ENCODE measurements around the gene TEX54. TPM values are rescaled to one million over a fixed set of nuclear protein-coding genes. Genes with fewer than 3 reads are reported as not detected.
"Not testable (repeated sequence)": the region's sequence is repeated elsewhere in the genome, so short reads cannot be mapped to it uniquely, and the experiment has no call there.

TEX54 gene
- total RNA-seq, 1 donor from 2014 or later, result not detected

DNA sequence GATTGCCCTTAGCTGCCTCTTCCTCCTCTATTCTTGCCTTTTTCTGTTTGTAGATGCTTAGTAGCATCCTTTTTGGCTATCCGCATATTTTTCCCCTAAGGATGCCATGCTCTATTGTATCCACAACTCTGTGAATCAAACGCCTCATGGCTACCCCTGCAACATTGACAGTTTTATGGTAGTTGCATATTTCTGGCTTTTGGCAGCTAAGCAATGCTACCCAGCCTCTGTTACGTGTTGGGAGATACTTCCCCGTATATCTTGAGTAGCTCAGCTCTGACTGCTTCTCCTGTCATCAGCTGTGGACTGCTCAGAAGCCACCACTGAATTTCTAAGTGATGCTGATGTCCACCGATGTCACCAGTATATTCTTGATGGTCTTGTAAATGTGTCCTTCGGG lies 33.0 kb upstream of the TEX54 start:
- TF ChIP-seq, protein P1, sequence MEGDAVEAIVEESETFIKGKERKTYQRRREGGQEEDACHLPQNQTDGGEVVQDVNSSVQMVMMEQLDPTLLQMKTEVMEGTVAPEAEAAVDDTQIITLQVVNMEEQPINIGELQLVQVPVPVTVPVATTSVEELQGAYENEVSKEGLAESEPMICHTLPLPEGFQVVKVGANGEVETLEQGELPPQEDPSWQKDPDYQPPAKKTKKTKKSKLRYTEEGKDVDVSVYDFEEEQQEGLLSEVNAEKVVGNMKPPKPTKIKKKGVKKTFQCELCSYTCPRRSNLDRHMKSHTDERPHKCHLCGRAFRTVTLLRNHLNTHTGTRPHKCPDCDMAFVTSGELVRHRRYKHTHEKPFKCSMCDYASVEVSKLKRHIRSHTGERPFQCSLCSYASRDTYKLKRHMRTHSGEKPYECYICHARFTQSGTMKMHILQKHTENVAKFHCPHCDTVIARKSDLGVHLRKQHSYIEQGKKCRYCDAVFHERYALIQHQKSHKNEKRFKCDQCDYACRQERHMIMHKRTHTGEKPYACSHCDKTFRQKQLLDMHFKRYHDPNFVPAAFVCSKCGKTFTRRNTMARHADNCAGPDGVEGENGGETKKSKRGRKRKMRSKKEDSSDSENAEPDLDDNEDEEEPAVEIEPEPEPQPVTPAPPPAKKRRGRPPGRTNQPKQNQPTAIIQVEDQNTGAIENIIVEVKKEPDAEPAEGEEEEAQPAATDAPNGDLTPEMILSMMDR (IDR thresholded peaks at IDR 0.05), result no peak
- intact Hi-C loops (cut with DNase I), result no loop called here
- Histone ChIP-seq H3K27me3 (no peaks in the 10 kb centered on the region), H3K9me3 (no peaks in the 10 kb centered on the region), H3K27ac (no peak overlapping the region), H3K4me3 (no peak overlapping the region), H3K36me3 (no peaks in the 10 kb centered on the region), H3K4me1 (no peaks in the 10 kb centered on the region)
- no peak for DNase-seq (ENCODE audit: low spot score in 2 of 2)

DNA sequence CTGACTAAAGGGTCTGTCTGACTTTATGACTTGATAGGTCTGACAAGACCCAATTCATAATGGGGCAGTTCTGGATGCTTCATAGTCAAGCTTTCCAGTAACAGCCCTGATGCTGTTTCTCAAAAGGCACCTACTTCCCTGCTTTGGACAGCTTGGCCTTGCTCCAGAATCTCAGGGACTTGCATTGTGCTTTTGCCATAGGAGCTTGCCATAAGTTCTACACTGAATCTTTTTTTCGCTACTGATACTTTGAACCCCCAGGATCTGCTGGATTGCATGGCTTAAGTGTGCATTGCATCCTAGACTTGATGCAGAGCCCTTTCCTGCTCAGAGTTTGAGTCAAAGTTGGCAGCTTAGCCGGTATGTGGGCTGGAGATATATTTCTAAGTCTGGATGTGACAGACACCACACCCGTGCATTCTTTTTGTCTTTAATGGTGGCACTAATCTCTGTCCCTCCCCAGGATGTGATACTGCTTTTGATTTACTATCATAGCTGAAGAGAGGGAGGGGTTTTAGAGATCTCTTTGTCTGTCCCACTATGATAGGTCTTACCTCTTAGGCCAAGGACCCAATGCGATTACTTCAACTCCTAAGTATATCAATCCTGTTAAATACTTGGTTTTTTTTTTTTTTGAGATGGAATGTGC lies 31.2 kb upstream of the TEX54 start:
- no peaks in the 10 kb centered on the region for H3K36me3 ChIP-seq
- no peak overlapping the region for H3K27ac ChIP-seq
- no peaks in the 10 kb centered on the region for H3K9me3 ChIP-seq
- H3K27me3 ChIP-seq, result no peaks in the 10 kb centered on the region
- intact Hi-C loops (cut with DNase I), result loop anchor here (5.0 kb wide), 1 partner anchor 92 kb away; the partner anchor contains the start of gene TAF6L
- no peaks in the 10 kb centered on the region for H3K4me1 ChIP-seq
- TF ChIP-seq, protein P1 (IDR thresholded peaks at IDR 0.05), result no peak
- DNase-seq (ENCODE audit: low spot score in 2 of 2), result no peak
- no peak overlapping the region for H3K4me3 ChIP-seq

DNA sequence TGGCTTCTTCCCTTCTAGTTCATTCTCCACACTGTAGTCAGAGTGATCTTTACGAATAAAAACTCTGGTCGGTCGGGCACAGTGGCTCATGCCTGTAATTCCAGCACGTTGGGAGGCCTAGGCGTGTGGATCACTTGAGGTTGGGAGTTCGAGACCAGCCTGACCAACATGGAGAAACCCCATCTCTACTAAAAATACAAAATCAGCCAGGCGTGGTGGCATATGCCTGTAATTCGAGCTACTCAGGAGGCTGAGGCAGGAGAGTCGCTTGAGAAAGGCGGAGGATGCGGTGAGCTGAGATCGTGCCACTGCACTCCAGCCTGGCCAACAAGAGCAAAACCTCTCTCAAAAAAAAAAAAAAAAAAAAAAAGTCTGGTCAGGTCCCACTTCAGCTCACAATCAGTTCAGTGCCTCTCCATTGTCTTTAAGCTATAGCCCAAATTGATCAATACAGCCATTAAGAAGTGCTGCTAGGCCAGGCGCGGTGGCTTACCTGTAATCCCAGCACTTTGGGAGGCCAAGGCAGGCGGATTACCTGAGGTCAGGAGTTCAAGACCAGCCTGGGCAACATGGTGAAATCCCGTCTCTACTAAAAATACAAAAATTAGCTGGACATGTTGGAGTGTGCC lies 29.0 kb upstream of the TEX54 start:
- H3K27ac ChIP-seq; H3K36me3 ChIP-seq; DNase-seq (ENCODE audit: low spot score in 2 of 2); H3K4me3 ChIP-seq; H3K4me1 ChIP-seq; H3K27me3 ChIP-seq; H3K9me3 ChIP-seq: not testable (repeated sequence)
- intact Hi-C loops (cut with DNase I), result loop anchor here (1.0 to 5.0 kb wide), 3 partner anchors 19 to 89 kb away; partner anchors contain the start of genes SLC3A2 and TAF6L

DNA sequence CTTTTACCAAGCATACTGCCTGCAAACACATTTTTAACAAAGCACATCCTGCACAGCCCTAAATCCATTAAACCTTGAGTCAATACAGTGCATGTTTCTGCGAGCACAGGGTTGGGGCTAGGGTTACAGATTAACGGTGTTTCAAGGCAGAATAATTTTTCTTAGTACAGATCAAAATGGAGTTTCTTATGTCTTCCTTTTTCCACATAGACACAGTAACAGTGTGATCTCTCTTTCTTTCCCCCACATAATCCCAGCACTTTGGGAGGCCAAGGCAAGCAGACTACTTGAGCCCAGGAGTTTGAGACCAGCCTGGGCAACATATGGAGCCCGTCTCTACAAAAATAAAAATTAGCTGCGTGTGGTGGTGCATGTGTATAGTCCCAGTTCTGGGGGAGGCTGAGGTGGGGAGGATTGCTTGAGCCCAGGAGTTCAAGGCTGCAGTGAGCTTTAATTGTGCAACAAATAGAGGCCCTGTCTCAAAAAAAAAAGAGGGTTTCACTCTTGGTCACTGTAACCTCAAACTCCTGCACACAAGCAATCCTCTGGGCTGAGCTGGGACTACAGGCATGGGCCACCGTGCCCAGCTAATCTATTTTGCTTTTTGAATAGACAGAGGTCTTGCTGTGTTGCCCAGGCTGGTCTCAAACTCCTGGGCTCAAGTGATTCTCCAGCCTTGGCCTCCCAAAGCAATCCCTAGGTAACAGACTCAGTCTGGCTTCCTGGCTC lies 28.4 kb upstream of the TEX54 start:
- Histone ChIP-seq H3K4me1 (no peaks in the 10 kb centered on the region), H3K27me3 (no peaks in the 10 kb centered on the region), H3K9me3 (no peaks in the 10 kb centered on the region), H3K27ac (no peak overlapping the region), H3K36me3 (no peaks in the 10 kb centered on the region), H3K4me3 (no peak overlapping the region)
- TF ChIP-seq, protein P1 (IDR thresholded peaks at IDR 0.05), result no peak
- DNase-seq (ENCODE audit: low spot score in 2 of 2), result no peak
- intact Hi-C loops (cut with DNase I), result loop anchor here (5.0 kb wide), 1 partner anchor 89 kb away; the partner anchor contains the start of gene TAF6L

DNA sequence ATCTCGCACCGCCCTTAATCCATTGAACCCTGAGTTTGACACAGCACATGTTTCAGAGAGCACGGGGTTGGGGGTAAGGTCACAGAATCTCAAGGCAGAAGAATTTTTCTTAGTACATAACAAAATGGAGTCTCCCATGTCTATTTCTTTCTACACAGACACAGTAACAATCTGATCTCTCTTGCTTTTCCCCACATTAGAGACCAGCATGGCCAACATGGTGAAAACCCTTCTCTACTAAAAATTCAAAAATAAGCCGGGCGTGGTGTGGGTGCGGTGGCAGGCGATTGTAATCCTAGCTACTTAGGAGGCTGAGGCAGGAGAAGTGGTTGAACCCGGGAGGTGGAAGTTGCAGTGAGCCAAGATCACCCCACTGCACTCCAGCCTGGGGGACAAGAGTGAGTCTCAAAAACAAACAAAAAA lies 26.7 kb upstream of the TEX54 start:
- intact Hi-C loops (cut with DNase I), result loop anchor here (5.0 kb wide), 1 partner anchor 132 kb away; the partner anchor contains the start of genes HNRNPUL2 and TTC9C
- not testable (repeated sequence) for H3K27me3 ChIP-seq; H3K27ac ChIP-seq; H3K4me1 ChIP-seq; H3K9me3 ChIP-seq; H3K36me3 ChIP-seq; DNase-seq (ENCODE audit: low spot score in 2 of 2); H3K4me3 ChIP-seq

DNA sequence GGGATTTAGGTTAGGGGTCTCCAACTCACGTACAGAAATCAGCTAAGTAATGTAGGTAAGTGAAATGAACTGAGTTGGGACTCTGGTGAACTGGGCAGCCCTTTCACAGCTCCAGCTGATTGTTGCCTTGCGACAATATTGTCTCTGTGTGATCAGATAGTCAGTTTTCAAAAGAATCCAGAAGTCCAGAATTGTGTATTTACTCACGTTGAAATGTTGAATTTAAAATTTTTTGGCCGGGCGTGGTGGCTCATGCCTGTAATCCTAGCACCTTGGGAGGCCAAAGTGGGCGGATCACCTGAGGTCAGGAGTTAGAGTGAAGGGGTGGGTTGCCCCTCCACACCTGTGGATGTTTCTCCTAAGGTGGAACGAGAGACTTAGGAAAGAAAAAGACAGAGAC lies 25.6 kb upstream of the TEX54 start:
- Histone ChIP-seq H3K4me1 (peaks cover 10 to 15% of the 10 kb centered on the region in 2 donors), H3K9me3 (no peaks in the 10 kb centered on the region), H3K27me3 (no peaks in the 10 kb centered on the region), H3K27ac (no peak overlapping the region), H3K36me3 (peaks cover 6 to 12% of the 10 kb centered on the region in 2 donors), H3K4me3 (no peak overlapping the region)
- TF ChIP-seq, protein P1 (IDR thresholded peaks at IDR 0.05), result no peak
- intact Hi-C loops (cut with DNase I), result loop anchor here (5.0 kb wide), 1 partner anchor 131 kb away; the partner anchor contains the start of genes HNRNPUL2 and TTC9C
- no peak for DNase-seq (ENCODE audit: low spot score in 2 of 2)
